Mesendoderm (in vitro differentiated cells): ENCODE results near the gene PTRH1.

Experiments
- DNase-seq: peaks from one replicate; pipeline ENCODE4 v3.0.0; 2013
- H2AK5ac ChIP-seq: 2 replicates; pipeline ENCODE4 v1.6.1; 2013; ENCODE audit warnings: low read length, inconsistent platforms
- H2BK120ac ChIP-seq: 2 replicates; pipeline ENCODE4 v1.6.1; 2013; ENCODE audit warnings: low read depth, mild to moderate bottlenecking, low read length, moderate library complexity, mixed read lengths
- H2BK15ac ChIP-seq: replicated peaks from 2 replicates; pipeline ENCODE4 v1.6.1; 2013; ENCODE audit warnings: low read depth, mild to moderate bottlenecking, moderate library complexity
- H2BK5ac ChIP-seq: 2 replicates; pipeline ENCODE4 v1.6.1; 2013; ENCODE audit warnings: low read length, inconsistent platforms
- H3K18ac ChIP-seq: 2 replicates; pipeline ENCODE4 v1.6.1; 2013; ENCODE audit warnings: mild to moderate bottlenecking, low read length, mixed read lengths
- H3K23ac ChIP-seq: one replicate; pipeline ENCODE4 v1.6.1; 2013; ENCODE audit warnings: low read length
- H3K27ac ChIP-seq: 2 replicates; pipeline ENCODE4 v1.5.1; 2013; ENCODE audit warnings: low read depth, mild to moderate bottlenecking, inconsistent platforms, low read length, moderate library complexity
- H3K27me3 ChIP-seq: 2 replicates; pipeline ENCODE4 v1.6.1; 2013; ENCODE audit warnings: low read length, control low read depth, mild to moderate bottlenecking, inconsistent platforms; ENCODE audit not compliant: insufficient read depth, poor library complexity
- H3K36me3 ChIP-seq: 2 replicates; pipeline ENCODE4 v1.6.1; 2013; ENCODE audit warnings: low read length, inconsistent platforms; ENCODE audit not compliant: control insufficient read depth, insufficient read depth
- H3K4ac ChIP-seq: one replicate; pipeline ENCODE4 v1.6.1; 2013; ENCODE audit warnings: low read depth, mild to moderate bottlenecking, low read length, moderate library complexity
- H3K4me1 ChIP-seq: 2 replicates; pipeline ENCODE4 v1.6.1; 2013; ENCODE audit warnings: low read depth, low read length, inconsistent platforms; ENCODE audit not compliant: control insufficient read depth
- H3K4me2 ChIP-seq: 2 replicates; pipeline ENCODE4 v1.6.1; 2013; ENCODE audit warnings: low read length
- H3K4me3 ChIP-seq: 2 replicates; pipeline ENCODE4 v1.5.1; 2013; ENCODE audit warnings: mild to moderate bottlenecking, low read length
- H3K56ac ChIP-seq: one replicate; pipeline ENCODE4 v1.6.1; 2013; ENCODE audit warnings: low read length
- H3K79me1 ChIP-seq: 2 replicates; pipeline ENCODE4 v1.6.1; 2013; ENCODE audit warnings: low read length, inconsistent platforms
- H3K79me2 ChIP-seq: 2 replicates; pipeline ENCODE4 v1.6.1; 2013; ENCODE audit warnings: mild to moderate bottlenecking, low read length; ENCODE audit not compliant: control insufficient read depth, insufficient read depth
- H3K9ac ChIP-seq: 2 replicates; pipeline ENCODE4 v1.6.1; 2013; ENCODE audit warnings: low read length, inconsistent platforms
- H4K5ac ChIP-seq: one replicate; pipeline ENCODE4 v1.6.1; 2013; ENCODE audit warnings: low read length
- H4K8ac ChIP-seq: one replicate; pipeline ENCODE4 v1.6.1; 2013; ENCODE audit warnings: low read depth, mild to moderate bottlenecking, control low read depth, low read length, moderate library complexity
- WGBS: extraction: QIAGEN DNeasy Blood & Tissue Kit; methylation state at CpG from one replicate; pipeline ENCODE4 v1.1.7; 2013; ENCODE audit warnings: low lambda C conversion rate, missing lambda C conversion rate; ENCODE audit not compliant: insufficient coverage; ENCODE audit errors: extremely low coverage; 5-methylcytosine and 5-hydroxymethylcytosine counted together

Gene PTRH1

GRCh38 chr9:127708952-127709587 is 6.4 kb downstream of the PTRH1 start:
- no peak overlapping the region for H3K23ac ChIP-seq
- no peak overlapping the region for H2AK5ac ChIP-seq
- no peak overlapping the region for H2BK5ac ChIP-seq
- H3K36me3 ChIP-seq = no peaks in the 10 kb centered on the region
- no peak overlapping the region for H3K9ac ChIP-seq
- no peak overlapping the region for H4K8ac ChIP-seq
- no peak overlapping the region for H3K4ac ChIP-seq
- no peak overlapping the region for H3K4me3 ChIP-seq
- H3K27me3 ChIP-seq = no peaks in the 10 kb centered on the region
- H3K4me1 ChIP-seq = no peaks in the 10 kb centered on the region
- DNase-seq = no peak
- no peak overlapping the region for H3K56ac ChIP-seq
- no peak overlapping the region for H2BK120ac ChIP-seq
- WGBS = no CpG with 5 or more reads among the region's 8 CpGs
- no peak overlapping the region for H4K5ac ChIP-seq
- H3K27ac ChIP-seq = no peak overlapping the region
- no peak overlapping the region for H2BK15ac ChIP-seq
- no peak overlapping the region for H3K18ac ChIP-seq
- no peak overlapping the region for H3K4me2 ChIP-seq
- H3K79me2 ChIP-seq = no peaks in the 10 kb centered on the region
- no peaks in the 10 kb centered on the region for H3K79me1 ChIP-seq

GRCh38 chr9:127707766-127708165 is 7.7 kb downstream of the PTRH1 start:
- DNase-seq = peak; percentile 58
- no peak overlapping the region for H3K9ac ChIP-seq
- no peak overlapping the region for H2BK120ac ChIP-seq
- WGBS = no CpG with 5 or more reads among the region's 5 CpGs
- no peak overlapping the region for H3K4me3 ChIP-seq
- no peak overlapping the region for H2BK5ac ChIP-seq
- no peak overlapping the region for H2AK5ac ChIP-seq
- no peak overlapping the region for H3K18ac ChIP-seq
- H4K5ac ChIP-seq = no peak overlapping the region
- no peak overlapping the region for H3K27ac ChIP-seq
- no peaks in the 10 kb centered on the region for H3K79me1 ChIP-seq
- H3K27me3 ChIP-seq = no peaks in the 10 kb centered on the region
- H3K23ac ChIP-seq = no peak overlapping the region
- H3K4me1 ChIP-seq = no peaks in the 10 kb centered on the region
- H4K8ac ChIP-seq = no peak overlapping the region
- no peak overlapping the region for H2BK15ac ChIP-seq
- no peak overlapping the region for H3K4ac ChIP-seq
- H3K79me2 ChIP-seq = no peaks in the 10 kb centered on the region
- no peak overlapping the region for H3K4me2 ChIP-seq
- no peaks in the 10 kb centered on the region for H3K36me3 ChIP-seq
- no peak overlapping the region for H3K56ac ChIP-seq

- Histone ChIP-seq H2BK5ac (no peak within 1 kb of the TSS), H3K4me1 (no peaks in the 10 kb centered on the region), H3K27me3 (no peaks in the 10 kb centered on the region), H3K36me3 (no peaks in the 10 kb centered on the region), H3K56ac (no peak within 1 kb of the TSS), H3K4me3 (no peak within 1 kb of the TSS), H3K18ac (no peak within 1 kb of the TSS), H2AK5ac (no peak within 1 kb of the TSS), H3K23ac (no peak within 1 kb of the TSS), H3K79me2 (no peaks in the 10 kb centered on the region), H3K4me2 (no peak within 1 kb of the TSS), H3K79me1 (no peaks in the 10 kb centered on the region), H4K8ac (no peak within 1 kb of the TSS), H2BK15ac (no peak within 1 kb of the TSS), H3K9ac (no peak within 1 kb of the TSS), H3K27ac (no peak within 1 kb of the TSS), H4K5ac (no peak within 1 kb of the TSS), H3K4ac (no peak within 1 kb of the TSS), H2BK120ac (no peak within 1 kb of the TSS)
- WGBS = no CpG with 5 or more reads among the region's 11 CpGs
- peak; percentile 77 for DNase-seq
Observed at GRCh38 chr9:127706836-127707241, 8.6 kb downstream of the PTRH1 start, which contains the start of gene CFAP157. CFAP157 (plus strand) TSS chr9:127706988; CDS start chr9:127707032, 44 bp downstream.

GRCh38 chr9:127705577-127706379 is 9.7 kb downstream of the PTRH1 start:
- Histone ChIP-seq H3K36me3 (no peaks in the 10 kb centered on the region), H2AK5ac (no peak overlapping the region), H4K8ac (no peak overlapping the region), H3K79me2 (no peaks in the 10 kb centered on the region), H3K23ac (no peak overlapping the region), H2BK120ac (no peak overlapping the region), H3K4me3 (no peak overlapping the region), H3K27me3 (no peaks in the 10 kb centered on the region), H3K9ac (no peak overlapping the region), H3K56ac (no peak overlapping the region), H3K4ac (no peak overlapping the region), H3K27ac (no peak overlapping the region), H3K4me2 (no peak overlapping the region), H3K79me1 (no peaks in the 10 kb centered on the region), H3K18ac (no peak overlapping the region), H2BK15ac (no peak overlapping the region), H4K5ac (no peak overlapping the region), H2BK5ac (no peak overlapping the region), H3K4me1 (no peaks in the 10 kb centered on the region)
- no CpG with 5 or more reads among the region's 12 CpGs for WGBS
- no peak for DNase-seq

- Histone ChIP-seq H3K36me3 (no peaks in the 10 kb centered on the region), H3K79me1 (no peaks in the 10 kb centered on the region), H2BK120ac (no peak overlapping the region), H3K4me2 (no peak overlapping the region), H3K4me1 (no peaks in the 10 kb centered on the region), H3K9ac (no peak overlapping the region), H2BK5ac (no peak overlapping the region), H3K27me3 (no peaks in the 10 kb centered on the region), H4K5ac (no peak overlapping the region), H3K56ac (no peak overlapping the region), H3K79me2 (no peaks in the 10 kb centered on the region), H3K23ac (no peak overlapping the region), H2AK5ac (no peak overlapping the region), H4K8ac (no peak overlapping the region), H3K27ac (no peak overlapping the region), H2BK15ac (no peak overlapping the region), H3K4me3 (no peak overlapping the region), H3K18ac (no peak overlapping the region), H3K4ac (no peak overlapping the region)
- no CpG with 5 or more reads among the region's 9 CpGs for WGBS
- DNase-seq = no peak
Observed at GRCh38 chr9:127703289-127703946, 12.0 kb downstream of the PTRH1 start.
